HUDEP-2 (cell line): ENCODE measurements around the gene DCDC2C.
A peak's percentile ranks its signal among the peaks of the same experiment; 100 is the strongest.

Experiments used
- DNase-seq, 76 experiments: peaks; one replicate each; lab custom pipeline; 2025; ENCODE audit not compliant: unreplicated experiment in 76 of 76; lab: John Stamatoyannopoulos, UW

Gene DCDC2C

DNA sequence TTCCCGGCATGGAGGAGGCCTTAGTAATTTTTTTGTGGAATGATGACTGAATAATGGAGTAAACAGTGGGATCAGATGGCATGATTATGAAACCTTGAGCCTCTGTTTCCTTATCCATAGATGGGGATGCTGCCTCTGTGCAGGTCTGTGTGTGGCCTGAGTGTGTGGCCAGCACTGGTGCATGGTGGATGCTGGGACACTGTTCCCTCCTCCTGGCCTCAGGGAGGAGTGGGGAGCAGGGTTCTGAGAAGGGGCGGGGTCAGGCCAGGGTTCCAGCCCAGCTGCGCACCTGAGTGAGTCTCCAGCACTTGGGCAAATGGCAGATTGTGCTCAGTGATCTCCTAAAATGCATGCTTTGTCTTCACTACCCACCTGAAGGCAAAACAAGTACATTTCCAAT is 66.4 kb downstream of the DCDC2C start:
- DNase-seq: no peak

DNA sequence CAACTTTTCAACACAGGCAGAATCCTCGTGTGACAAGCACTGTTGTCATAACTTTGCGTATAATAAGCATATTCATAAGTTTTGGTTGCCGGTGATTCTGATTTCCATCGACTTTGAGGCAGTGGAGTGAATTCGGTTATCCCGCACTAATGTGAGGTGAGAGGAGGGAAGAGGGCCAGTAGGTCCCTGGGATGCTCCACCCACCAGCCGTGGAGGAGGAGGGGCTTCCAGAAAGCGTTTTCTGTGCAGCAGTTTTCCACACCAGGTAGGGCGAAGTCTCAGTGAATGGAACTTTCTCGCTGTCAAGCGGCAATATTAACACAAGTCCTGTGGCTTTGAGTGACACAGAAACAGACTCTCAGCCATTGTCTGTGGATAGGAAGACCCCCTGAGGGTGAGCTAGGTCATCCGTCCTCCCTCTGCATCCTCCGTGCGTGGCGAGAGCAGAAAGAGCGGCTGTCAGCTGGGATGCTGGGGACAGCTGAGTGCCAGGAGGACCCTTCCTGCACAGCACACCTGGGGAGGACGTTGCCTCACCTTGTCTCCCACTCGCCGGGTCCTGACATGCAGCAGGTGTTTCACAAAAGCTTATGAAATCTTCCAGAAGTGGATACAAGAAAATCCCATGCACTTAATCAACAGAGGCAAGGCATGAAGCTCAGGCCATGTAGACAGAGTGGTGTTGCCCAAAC is 67.5 kb downstream of the DCDC2C start:
- no peak for DNase-seq

- DNase-seq: no peak
Measured at GRCh38 chr2:3771576-3771975, 68.2 kb downstream of the DCDC2C start.

DNA sequence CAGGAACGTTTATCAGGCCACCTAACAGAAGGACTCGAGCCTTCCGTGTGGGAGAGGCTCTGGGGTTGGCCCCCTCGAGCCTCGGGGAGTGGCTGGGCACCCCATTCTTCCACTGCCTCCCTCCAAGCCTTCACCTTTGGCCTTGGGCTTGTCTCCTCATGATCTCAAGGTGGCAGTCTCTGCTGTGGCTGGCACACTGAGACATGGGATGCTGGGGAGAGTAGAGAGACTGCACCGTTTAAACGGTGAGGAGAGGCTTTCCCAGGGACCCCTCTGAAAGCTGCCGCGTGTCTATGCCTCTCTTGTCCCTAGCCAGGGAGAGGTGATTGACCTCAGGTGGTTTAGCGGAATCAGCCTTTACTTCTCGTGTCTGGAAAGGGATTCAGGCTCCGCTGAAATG is 71.0 kb downstream of the DCDC2C start:
- DNase-seq: no peak

- DNase-seq: no peak
Measured at GRCh38 chr2:3776311-3776710, 72.9 kb downstream of the DCDC2C start.

DNA sequence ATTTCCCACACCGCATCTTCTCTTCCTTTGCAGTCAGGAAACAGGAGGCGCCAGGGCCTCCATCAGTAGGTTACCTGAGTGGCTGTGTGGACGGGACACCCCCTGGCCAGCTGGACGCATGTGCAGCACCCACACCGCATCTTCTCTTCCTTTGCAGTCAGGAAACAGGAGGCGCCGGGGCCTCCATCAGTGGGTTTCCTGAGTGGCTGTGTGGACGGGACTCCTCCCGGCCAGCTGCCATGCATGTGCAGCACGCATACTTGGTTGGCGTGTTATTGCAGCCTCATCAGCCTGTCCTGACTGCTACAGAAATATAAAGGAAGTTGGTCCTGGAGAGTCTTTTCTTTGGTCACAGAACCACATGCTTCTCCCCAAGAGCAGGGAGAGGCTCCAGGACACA is 74.6 kb downstream of the DCDC2C start:
- no peak for DNase-seq

DNA sequence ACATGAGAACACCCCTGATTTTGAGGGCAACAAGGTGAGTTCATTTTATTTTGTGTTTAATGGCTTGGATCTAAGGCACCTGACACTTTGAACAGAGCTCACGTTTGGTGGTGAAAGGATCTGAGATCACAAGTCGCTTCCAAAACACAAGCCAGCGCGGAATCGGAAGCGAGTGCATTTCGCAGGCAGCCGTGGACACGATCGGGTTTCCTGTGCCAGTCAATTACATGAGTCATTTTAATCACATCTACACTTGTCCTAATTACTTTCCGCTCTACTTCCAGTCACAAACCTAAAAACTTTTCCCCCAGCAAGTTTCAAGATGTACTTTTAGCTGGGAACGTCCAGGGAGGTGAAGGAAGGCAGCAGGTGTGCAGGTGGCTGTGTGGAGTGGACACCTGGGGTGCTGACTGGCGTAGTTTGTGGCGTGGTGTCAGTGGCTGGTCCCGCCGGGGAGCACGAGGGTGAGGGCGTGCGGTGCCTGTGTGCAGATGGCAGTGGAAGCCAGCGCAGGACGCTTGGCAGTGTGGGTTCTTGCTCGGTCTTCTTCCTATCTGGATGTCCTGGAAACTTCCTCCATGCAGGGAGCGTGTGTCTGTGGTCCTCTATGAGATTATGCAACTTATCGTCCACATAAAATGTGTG is 75.6 kb downstream of the DCDC2C start:
- no peak for DNase-seq

DNA sequence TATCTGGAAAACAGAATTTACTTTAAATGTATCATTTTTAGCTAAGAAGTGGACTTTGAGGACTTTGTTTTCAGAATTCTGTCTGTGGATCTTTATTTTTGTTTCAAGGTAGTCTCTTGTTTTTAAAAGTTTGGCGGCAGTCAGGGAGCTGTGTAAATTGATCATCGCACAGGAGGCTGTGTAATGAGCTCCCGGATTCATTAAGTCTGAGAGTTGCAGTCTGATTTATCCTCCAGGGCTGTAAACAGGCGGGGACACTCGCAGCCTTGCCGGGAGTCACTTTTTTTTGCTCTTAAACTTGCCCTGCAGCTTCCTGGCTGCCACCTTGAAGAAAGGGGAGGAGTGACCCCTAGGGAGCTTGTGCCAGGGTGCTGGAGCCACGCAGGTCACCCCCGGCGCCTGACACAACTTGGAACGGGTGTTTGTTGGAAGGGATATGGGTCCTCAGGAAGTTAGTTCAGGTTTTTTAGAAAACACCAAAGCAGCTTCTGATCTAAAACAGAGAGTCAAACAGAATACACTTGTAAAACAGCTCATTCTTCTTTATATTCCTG is 76.2 kb downstream of the DCDC2C start:
- DNase-seq: no peak

- DNase-seq: peak in 46 of 76 experiments; percentile 1 to 57 (median 22)
Measured at GRCh38 chr2:3780477-3781402, 77.4 kb downstream of the DCDC2C start.

DNA sequence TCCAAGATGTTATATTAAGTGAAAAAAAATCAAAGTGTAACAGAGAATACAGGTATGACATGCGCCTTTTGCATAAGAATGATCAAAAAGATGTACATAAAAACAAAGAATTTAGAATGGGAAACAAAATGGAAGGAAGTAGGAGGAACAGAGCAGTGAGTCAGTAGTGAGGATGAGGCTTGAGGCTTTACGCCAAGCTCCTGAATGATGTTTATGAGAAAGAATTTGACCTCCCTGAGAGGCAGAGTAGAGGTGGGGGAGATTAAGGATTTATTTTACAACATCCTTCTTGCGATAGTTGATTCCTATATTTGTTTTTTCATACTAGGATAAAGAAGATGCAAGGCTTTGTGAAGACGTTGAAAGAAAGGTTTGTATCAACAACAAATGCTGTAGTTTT is 81.4 kb downstream of the DCDC2C start:
- DNase-seq: no peak

DNA sequence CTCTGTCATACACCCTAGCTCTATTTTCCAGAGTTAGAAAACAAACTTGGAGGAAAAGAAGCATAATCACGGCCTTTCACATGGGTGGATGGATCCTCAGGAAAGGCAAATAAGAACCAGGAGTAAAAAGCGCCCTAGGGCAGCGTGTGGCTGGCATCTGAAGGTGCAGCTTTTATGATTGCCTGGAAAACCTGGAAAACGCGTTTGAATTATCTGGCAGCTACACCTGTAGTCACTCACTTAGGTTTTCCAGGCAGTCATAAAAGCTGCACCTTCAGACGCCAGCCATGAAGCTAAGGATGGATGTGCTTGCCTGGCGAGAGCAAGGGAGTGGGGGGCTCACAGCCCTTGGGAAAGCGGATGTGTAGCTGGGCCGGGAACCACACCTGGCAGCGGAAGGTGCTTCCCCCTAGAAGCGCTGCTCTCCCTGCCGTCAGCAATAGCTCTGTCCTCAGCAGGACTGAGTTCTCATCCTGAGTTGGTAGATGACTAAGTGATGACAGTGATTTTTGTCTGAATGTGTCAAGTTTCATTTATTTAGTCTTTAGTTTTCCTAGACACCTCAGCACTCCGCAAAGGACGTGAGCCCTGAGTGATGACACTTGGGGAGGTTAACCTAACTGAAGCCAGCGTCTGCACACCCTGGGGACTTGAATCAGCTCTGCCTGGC is 82.0 kb downstream of the DCDC2C start:
- DNase-seq: no peak

DNA sequence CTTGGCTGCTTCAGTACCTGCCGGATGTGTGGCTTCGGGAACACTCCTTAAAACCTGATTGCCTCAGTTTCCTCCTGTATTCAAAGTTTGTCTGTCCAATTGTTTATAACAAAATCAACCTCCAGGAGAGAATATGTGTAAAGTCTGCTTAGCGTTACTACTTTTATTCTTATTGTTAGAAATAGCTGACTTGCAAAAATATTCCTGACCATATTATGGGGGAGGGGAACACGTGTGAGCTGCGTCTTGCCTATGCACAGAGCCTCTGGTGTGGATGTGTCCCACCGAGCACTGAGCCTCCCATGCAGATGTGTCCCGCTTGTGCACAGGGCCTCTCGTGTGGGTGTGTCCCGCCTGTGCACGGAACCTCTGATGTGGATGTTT is 82.5 kb downstream of the DCDC2C start:
- DNase-seq: no peak

GRCh38 chr2:3787768-3788167 is 84.4 kb downstream of the DCDC2C start:
- DNase-seq: no peak

DNA sequence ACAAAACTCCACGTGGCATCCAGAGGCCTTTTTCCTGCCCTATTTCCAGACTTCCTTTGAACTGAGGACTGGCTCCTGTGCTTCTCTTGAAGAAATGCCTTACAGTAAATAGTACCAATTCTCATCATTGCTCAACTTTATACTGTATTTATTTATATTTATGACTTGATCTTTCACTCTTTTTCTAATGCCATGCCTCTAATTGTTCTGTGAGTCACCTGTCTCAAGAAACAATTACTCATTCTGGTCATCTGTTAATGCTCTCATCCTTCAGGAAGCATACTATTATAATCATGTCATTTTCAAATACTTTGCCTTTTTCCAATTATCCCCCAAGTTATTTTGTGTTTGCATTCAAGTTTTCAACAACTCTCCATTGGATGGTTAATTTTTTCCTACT is 85.9 kb downstream of the DCDC2C start:
- no peak for DNase-seq

DNA sequence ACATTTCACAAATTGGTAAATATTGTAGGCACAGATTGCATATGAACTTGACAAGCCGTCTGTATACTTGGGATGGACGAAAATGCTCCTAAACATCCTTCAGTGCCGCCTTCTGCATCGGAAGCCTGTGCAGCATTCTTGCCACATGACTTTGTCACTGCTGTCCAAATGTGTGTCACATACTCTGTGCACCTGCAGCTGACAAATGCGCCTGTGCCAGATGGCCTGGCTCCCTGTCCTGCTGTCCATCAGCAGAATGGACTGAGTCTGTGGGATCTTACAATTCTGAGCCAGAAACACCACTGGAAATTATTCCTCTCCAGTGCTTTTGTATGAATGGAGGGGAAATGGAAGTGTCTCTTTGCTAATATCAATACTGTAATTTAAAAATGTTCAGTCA is 89.9 kb downstream of the DCDC2C start:
- DNase-seq: no peak

DNA sequence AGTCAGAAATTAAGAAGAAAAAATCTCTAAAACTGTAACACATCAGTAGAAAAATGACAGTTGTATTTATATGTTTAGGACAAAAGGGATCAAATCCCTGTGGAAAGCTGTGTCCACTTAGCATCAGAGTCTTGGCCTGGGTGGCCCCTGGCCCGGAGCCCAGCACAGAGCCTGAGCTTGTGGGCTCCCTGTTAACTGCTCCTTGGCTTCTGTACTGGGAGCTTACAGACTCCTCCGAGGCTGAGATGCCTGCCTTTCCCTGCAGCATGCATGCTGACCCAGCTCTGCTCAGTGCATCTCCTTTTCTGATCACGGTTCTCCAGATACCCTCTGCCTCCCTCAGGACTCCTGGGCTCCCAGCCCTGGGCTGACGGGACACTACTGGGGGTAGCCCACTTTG is 98.1 kb downstream of the DCDC2C start:
- no peak for DNase-seq

DNA sequence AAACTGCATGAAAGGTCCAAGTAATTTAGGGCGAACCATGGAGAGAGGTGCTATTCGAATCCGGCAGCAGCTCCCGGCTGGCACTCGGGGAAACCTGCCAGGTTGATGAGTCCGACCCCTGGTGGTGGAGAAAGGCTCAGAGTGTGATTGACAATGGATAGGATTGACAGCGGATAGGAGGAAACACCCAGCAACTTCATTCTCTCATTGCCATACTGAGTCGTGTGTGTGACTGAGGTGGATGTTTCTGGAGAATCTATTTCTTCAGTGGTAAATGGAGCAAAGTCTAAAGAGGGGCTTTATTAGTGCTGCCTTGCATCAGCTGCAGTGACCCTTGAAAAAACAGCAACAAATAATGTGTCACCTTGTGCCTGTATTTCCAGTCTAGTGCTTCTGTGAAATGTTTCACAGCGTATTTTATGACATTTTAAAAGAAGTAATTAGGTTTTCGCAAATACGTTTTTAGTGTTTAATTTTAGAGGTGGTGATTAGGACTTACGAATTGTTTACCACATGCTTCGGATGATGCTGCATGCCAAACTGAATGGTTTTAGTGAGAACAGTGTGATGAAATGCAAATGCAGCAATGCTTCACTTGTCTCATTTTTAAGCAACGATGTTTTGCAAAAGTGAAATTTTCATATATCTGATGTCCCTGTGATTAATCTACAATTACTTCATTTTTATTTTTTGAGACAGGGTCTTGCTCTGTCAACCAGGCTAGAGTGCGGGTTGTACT is 102.0 kb downstream of the DCDC2C start:
- DNase-seq: peak in 18 of 76 experiments; percentile 1 to 64 (median 10)

DNA sequence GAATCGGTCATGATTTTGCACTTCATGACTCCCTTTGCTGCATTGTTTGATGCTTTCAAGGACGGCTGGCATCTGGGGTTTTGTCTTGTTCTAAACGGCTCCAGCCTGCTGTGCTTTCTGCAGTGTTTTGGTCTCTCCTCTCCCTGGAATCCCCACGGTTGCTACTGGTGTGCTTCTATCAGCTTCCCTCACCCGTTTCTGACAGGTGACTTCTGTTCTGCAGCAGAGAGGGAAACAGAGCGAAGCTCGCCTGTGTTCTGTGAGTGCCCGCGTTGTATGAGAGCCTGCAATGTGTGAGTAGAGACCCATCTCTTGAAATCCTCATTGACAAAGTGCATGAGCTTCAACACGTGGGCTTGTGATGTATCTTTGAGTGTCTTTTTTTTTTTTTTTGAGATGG is 102.8 kb downstream of the DCDC2C start:
- DNase-seq: no peak

- no peak for DNase-seq
Measured at GRCh38 chr2:3806730-3807129, 103.4 kb downstream of the DCDC2C start.

GRCh38 chr2:3807853-3808252 is 104.5 kb downstream of the DCDC2C start:
- no peak for DNase-seq
